B cell (primary cell): ENCODE results near the gene C1orf116. TPM values are rescaled to one million over a fixed set of nuclear protein-coding genes. Genes with fewer than 3 reads are reported as not detected.

Experiments
- ATAC-seq: fragments of 200-7000 bp; cut with Tn5 transposase; one replicate; pipeline ENCODE4 v1.10.0; 2021; ENCODE audit warnings: low read depth, mild to moderate bottlenecking, moderate number of reproducible peaks, moderate library complexity
- CTCF ChIA-PET: fragments of 350-600 bp; sonication (Branson Sonifier 250); formaldehyde crosslinking; loops from one replicate; lab custom pipeline; 2021; ENCODE audit warnings: antibody characterized with exemption, inconsistent platforms; lab: Charles Lee
- POLR2A ChIA-PET: fragments of 350-600 bp; sonication (Branson Sonifier 250); formaldehyde crosslinking; loops from one replicate; lab custom pipeline; 2021; ENCODE audit warnings: antibody characterized with exemption; lab: Charles Lee
- DNase-seq: peaks from one replicate; pipeline ENCODE4 v3.0.0; 2013
- H2AFZ ChIP-seq: 2 replicates; pipeline ENCODE4 v1.6.1; 2012; ENCODE audit warnings: mild to moderate bottlenecking, low read depth, low read length; ENCODE audit not compliant: insufficient read depth, poor library complexity, severe bottlenecking
- H3K27ac ChIP-seq, 2 donors: 1 replicate in 1 of 2; 2 replicates in 1 of 2; pipeline ENCODE4 v1.5.1; 2012 to 2013; ENCODE audit warnings: low read length in 2 of 2, mild to moderate bottlenecking in 2 of 2, moderate library complexity in 1 of 2
- H3K27me3 ChIP-seq, 4 experiments: fragments of 200-600 bp in 1 of 4; sonication (generic) in 1 of 4; replicated peaks in 1 of 4; 1 replicate in 2 of 4; 2 replicates in 2 of 4; pipeline versions ENCODE4 v1.6.1 to v1.7.0; 2013 to 2016; ENCODE audit warnings: low read length in 3 of 4, mild to moderate bottlenecking in 2 of 4, mixed read lengths in 1 of 4, moderate library complexity in 1 of 4; ENCODE audit not compliant: insufficient read depth in 4 of 4, control insufficient read depth in 3 of 4; ENCODE audit errors: control extremely low read depth in 1 of 4
- H3K36me3 ChIP-seq, 2 experiments: replicated peaks in 1 of 2; 1 replicate in 1 of 2; 2 replicates in 1 of 2; pipeline versions ENCODE4 v1.6.1 to v1.7.1; 2013; ENCODE audit warnings: low read length in 1 of 2; ENCODE audit not compliant: insufficient read depth in 2 of 2, control insufficient read depth in 1 of 2; ENCODE audit errors: control extremely low read depth in 1 of 2, extremely low read depth in 1 of 2
- H3K4me1 ChIP-seq, 2 donors: fragments of 200-600 bp in 1 of 2; sonication (generic) in 1 of 2; 1 replicate in 1 of 2; 2 replicates in 1 of 2; pipeline versions ENCODE4 v1.5.1 to v1.6.1; 2013 to 2017; ENCODE audit warnings: low read length in 2 of 2; ENCODE audit not compliant: control insufficient read depth in 2 of 2, insufficient read depth in 2 of 2
- H3K4me2 ChIP-seq: replicated peaks from 2 replicates; pipeline ENCODE3; 2012; ENCODE audit warnings: mild to moderate bottlenecking, low read depth, low read length; ENCODE audit not compliant: poor library complexity, severe bottlenecking
- H3K4me3 ChIP-seq, 5 experiments: fragments of 200-600 bp in 1 of 5; sonication (generic) in 1 of 5; 1 replicate in 3 of 5; 2 replicates in 2 of 5; pipeline versions ENCODE4 v1.5.1 to v1.7.0; 2011 to 2016; ENCODE audit warnings: low read length in 4 of 5, mild to moderate bottlenecking in 4 of 5, low read depth in 2 of 5, control low read depth in 1 of 5, moderate library complexity in 1 of 5; ENCODE audit not compliant: insufficient read depth in 1 of 5; ENCODE audit errors: control extremely low read depth in 1 of 5, extremely low read depth in 1 of 5
- H3K79me2 ChIP-seq: fragments of 200-600 bp; sonication (generic); one replicate; pipeline ENCODE4 v1.6.0; 2016; ENCODE audit warnings: low read length; ENCODE audit not compliant: control insufficient read depth, insufficient read depth
- H3K9ac ChIP-seq: fragments of 200-600 bp; sonication (generic); 2 replicates; pipeline ENCODE4 v1.6.1; 2017; ENCODE audit warnings: mild to moderate bottlenecking, low read length, moderate library complexity
- H3K9me3 ChIP-seq, 3 donors: one replicate each; pipeline versions ENCODE4 v1.6.1 to v1.7.1; 2013; ENCODE audit warnings: low read length in 2 of 3; ENCODE audit not compliant: control insufficient read depth in 2 of 3, insufficient read depth in 1 of 3; ENCODE audit errors: control extremely low read depth in 1 of 3
- H4K20me1 ChIP-seq: 2 replicates; pipeline ENCODE4 v1.6.0; 2012; ENCODE audit warnings: mild to moderate bottlenecking, low read length; ENCODE audit not compliant: insufficient read depth, control insufficient read depth, poor library complexity, severe bottlenecking
- H3K27ac Mint-ChIP-seq: one replicate; pipeline ENCODE4 v1.8.0; 2021; ENCODE audit warnings: mixed read lengths
- H3K27me3 Mint-ChIP-seq: one replicate; pipeline ENCODE4 v1.8.0; 2021; ENCODE audit warnings: mixed read lengths
- H3K4me1 Mint-ChIP-seq: one replicate; pipeline ENCODE4 v1.8.0; 2021; ENCODE audit warnings: mixed read lengths
- H3K4me3 Mint-ChIP-seq: one replicate; pipeline ENCODE4 v1.8.0; 2021; ENCODE audit warnings: mixed read lengths
- H3K9me3 Mint-ChIP-seq: one replicate; pipeline ENCODE4 v1.8.0; 2022; ENCODE audit warnings: mixed read lengths; ENCODE audit not compliant: insufficient read depth
- EZH2 ChIP-seq: IDR thresholded peaks from 2 replicates; pipeline ENCODE4 v1.6.1; 2012; ENCODE audit warnings: borderline replicate concordance, low read depth, mild to moderate bottlenecking, moderate library complexity, low read length; ENCODE audit not compliant: insufficient read depth, poor library complexity, severe bottlenecking
- WGBS: methylation state at CpG from one replicate; pipeline ENCODE4 v1.1.5; 2013; ENCODE audit warnings: missing lambda C conversion rate; ENCODE audit not compliant: insufficient coverage; 5-methylcytosine and 5-hydroxymethylcytosine counted together
- intact Hi-C: fragments of 100-400 bp; cut with micrococcal nuclease; formaldehyde crosslinking; loops from one replicate; pipeline ENCODE4 v1.10.0; 2022
- polyA plus RNA-seq: library from polyadenylated mRNA; depleted of rRNA; stranded (reverse); fragments of >200 nt; gene quantifications from 2 replicates; pipeline ENCODE4 v1.2.3, GENCODE V29; 2012
- total RNA-seq, 2 donors: library from RNA; stranded (reverse); fragments of 120-200 nt in 1 of 2; gene quantifications; 1 replicate in 1 of 2; 2 replicates in 1 of 2; pipeline versions ENCODE4 v1.2.3 to v1.2.4, GENCODE V29; 2013 to 2022
- TF ChIP-seq, protein P1 (sequence below): fragments of 200-600 bp; IDR thresholded peaks from one replicate; pipeline ENCODE4 v1.8.0; 2022; ENCODE audit warnings: antibody characterized with exemption, mild to moderate bottlenecking

C1orf116 gene
- total and polyA plus RNA-seq, 2 donors (not counting 1 experiment from before 2014, with no cell fraction given), result 0.09 TPM; not detected in 1

DNA sequence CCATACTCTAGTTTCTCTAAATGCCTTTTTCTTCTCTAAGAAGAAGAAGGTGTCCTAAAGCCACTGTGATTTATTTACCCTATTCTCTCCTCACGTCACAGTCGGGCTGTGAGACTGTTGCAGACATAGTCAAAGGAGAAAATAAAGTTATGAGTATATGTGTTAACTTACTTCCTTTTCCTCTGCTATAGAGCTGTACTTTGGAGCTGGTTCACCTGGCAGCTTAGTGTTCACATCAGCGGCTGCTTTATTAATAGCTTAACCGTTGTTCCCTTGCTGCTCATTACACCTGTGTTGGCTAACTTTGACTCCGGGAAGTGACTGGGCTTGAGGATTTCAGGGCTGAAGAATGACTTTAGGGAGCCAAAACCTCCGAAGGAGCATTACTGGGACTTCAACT is 24.1 kb upstream of the C1orf116 start:
- DNase-seq, result no peak
- CTCF ChIA-PET, result interaction anchor here (1.2 to 1.6 kb wide), 3 partner anchors 27 to 397 kb away, joined by 3 to 5 read pairs (median 3); partner anchors contain the start of gene CR2
- TF ChIP-seq, protein P1, sequence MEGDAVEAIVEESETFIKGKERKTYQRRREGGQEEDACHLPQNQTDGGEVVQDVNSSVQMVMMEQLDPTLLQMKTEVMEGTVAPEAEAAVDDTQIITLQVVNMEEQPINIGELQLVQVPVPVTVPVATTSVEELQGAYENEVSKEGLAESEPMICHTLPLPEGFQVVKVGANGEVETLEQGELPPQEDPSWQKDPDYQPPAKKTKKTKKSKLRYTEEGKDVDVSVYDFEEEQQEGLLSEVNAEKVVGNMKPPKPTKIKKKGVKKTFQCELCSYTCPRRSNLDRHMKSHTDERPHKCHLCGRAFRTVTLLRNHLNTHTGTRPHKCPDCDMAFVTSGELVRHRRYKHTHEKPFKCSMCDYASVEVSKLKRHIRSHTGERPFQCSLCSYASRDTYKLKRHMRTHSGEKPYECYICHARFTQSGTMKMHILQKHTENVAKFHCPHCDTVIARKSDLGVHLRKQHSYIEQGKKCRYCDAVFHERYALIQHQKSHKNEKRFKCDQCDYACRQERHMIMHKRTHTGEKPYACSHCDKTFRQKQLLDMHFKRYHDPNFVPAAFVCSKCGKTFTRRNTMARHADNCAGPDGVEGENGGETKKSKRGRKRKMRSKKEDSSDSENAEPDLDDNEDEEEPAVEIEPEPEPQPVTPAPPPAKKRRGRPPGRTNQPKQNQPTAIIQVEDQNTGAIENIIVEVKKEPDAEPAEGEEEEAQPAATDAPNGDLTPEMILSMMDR, result no peak
- no peak for TF ChIP-seq EZH2
- Mint-ChIP-seq H3K4me1 (peaks cover 32% of the 10 kb centered on the region), H3K27me3 (no peaks in the 10 kb centered on the region), H3K4me3 (no peak overlapping the region), H3K9me3 (no peaks in the 10 kb centered on the region), H3K27ac (no peak overlapping the region)
- no peak overlapping the region for H3K4me2 ChIP-seq
- intact Hi-C loops, result loop anchor here (10.0 kb wide), 1 partner anchor 422 kb away; the partner anchor contains the start of gene DYRK3
- H3K9me3 ChIP-seq, result no peaks in the 10 kb centered on the region
- no peaks in the 10 kb centered on the region for H4K20me1 ChIP-seq
- no peak overlapping the region for H3K4me3 ChIP-seq
- no peak for ATAC-seq
- H2AFZ ChIP-seq, result no peak overlapping the region
- H3K27me3 ChIP-seq, result no peaks in the 10 kb centered on the region
- H3K27ac ChIP-seq, result no peak overlapping the region
- no peak overlapping the region for H3K9ac ChIP-seq
- H3K36me3 ChIP-seq, result peaks cover 0 to 12% of the 10 kb centered on the region in 2 experiments
- H3K4me1 ChIP-seq, result peaks cover 28 to 35% of the 10 kb centered on the region in 2 donors
- 76% methylated on average over 4 of the region's 6 CpGs for WGBS
- peaks cover 9% of the 10 kb centered on the region for H3K79me2 ChIP-seq
- POLR2A ChIA-PET, result no interaction called here

DNA sequence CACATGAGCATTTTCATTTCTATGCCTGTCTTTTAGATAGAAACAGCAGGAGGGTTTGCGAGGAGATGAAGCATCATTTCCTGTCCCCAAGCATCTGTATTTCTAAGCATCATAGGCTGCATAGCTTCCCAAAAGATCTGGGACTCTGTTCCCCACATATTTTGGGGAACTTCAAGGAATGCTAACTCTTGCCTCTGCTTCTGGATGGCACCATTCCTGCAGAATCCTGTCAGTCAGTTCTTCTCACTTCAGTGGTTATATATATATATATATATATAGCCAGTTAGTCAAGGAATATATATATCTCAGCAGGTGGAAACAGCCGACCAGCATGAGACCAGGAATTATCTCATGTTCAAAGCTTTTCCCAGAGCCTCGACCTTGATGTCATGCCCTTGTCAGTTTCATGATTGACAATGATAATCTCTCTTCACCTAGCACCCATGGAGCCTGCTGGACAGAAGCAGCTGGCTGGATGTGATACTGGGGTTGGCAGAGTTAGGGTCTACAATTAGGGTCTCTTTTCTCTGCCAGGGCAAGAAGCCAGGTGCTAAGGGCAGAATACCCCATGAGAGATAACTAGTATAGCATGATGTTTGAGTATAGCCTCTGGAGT is 22.9 kb upstream of the C1orf116 start:
- peak overlapping the region; percentile 61 to 96 for H3K27ac ChIP-seq
- peaks cover 11% of the 10 kb centered on the region for H3K79me2 ChIP-seq
- peak overlapping the region; percentile 54 for H2AFZ ChIP-seq
- H3K4me1 Mint-ChIP-seq, result peaks cover 40% of the 10 kb centered on the region
- peak overlapping the region; percentile 65 for H3K4me2 ChIP-seq
- no peak overlapping the region for H3K4me3 ChIP-seq
- no peaks in the 10 kb centered on the region for H3K27me3 ChIP-seq
- H3K9me3 ChIP-seq, result no peaks in the 10 kb centered on the region
- no peak for TF ChIP-seq EZH2
- TF ChIP-seq, protein P1, result no peak
- DNase-seq, result no peak
- ChIA-PET POLR2A (no interaction called here), CTCF (interaction anchor here (0.6 to 4.2 kb wide), 9 partner anchors 10 to 589 kb away, joined by 3 to 27 read pairs (median 5); partner anchors contain the start of gene CR2)
- no peaks in the 10 kb centered on the region for H4K20me1 ChIP-seq
- no peaks in the 10 kb centered on the region for H3K9me3 Mint-ChIP-seq
- peaks cover 35 to 42% of the 10 kb centered on the region in 2 donors for H3K4me1 ChIP-seq
- H3K36me3 ChIP-seq, result peaks cover 0 to 6% of the 10 kb centered on the region in 2 experiments
- peak overlapping the region; percentile 77 for H3K4me3 Mint-ChIP-seq
- WGBS, result no CpG with 5 or more reads among the region's 3 CpGs
- peak overlapping the region; percentile 94 for H3K27ac Mint-ChIP-seq
- H3K9ac ChIP-seq, result no peak overlapping the region
- ATAC-seq, result no peak
- H3K27me3 Mint-ChIP-seq, result no peaks in the 10 kb centered on the region
- intact Hi-C loops, result loop anchor here (10.0 kb wide), 1 partner anchor 421 kb away; the partner anchor contains the start of gene DYRK3
